IMR-90 (cell line): ENCODE data around the gene PDLIM5. TPM values are rescaled to one million over a fixed set of nuclear protein-coding genes. Genes with fewer than 3 reads are reported as not detected.

Experiments
- ATAC-seq: fragments of 200-7000 bp; cut with Tn5 transposase; 2 replicates; pipeline ENCODE4 v1.9.1; 2020; ENCODE audit warnings: low read depth, mild to moderate bottlenecking, moderate library complexity
- BruUV-seq: library from RNA; stranded (reverse); fragments of 400-500 nt; replicated peaks from 2 replicates; lab custom pipeline; 2021; lab: Mats Ljungman, UMichigan
- CTCF ChIA-PET: fragments of 300-600 bp; formaldehyde crosslinking; extraction: SDS; loops from one replicate; lab custom pipeline; 2021; ENCODE audit warnings: antibody characterized with exemption; lab: Yijun Ruan, JAX
- POLR2A ChIA-PET: fragments of 300-600 bp; sonication (Branson Sonifier 250); formaldehyde crosslinking; loops from one replicate; lab custom pipeline; 2022; ENCODE audit warnings: antibody characterized with exemption; ENCODE audit not compliant: unreplicated experiment; lab: Charles Lee
- DNase-seq: peaks from one replicate; pipeline ENCODE4 v3.0.0; 2013
- H2AFZ ChIP-seq: replicated peaks from 2 replicates; pipeline ENCODE3; 2013; ENCODE audit warnings: low read length, mild to moderate bottlenecking; ENCODE audit not compliant: poor library complexity
- H2AK5ac ChIP-seq: 2 replicates; pipeline ENCODE4 v1.6.1; 2013; ENCODE audit warnings: low read depth, low read length, inconsistent platforms
- H2AK9ac ChIP-seq: replicated peaks from 2 replicates; pipeline ENCODE3; 2013; ENCODE audit warnings: mild to moderate bottlenecking, low read depth, low read length, moderate library complexity; ENCODE audit not compliant: poor library complexity
- H2BK120ac ChIP-seq: 2 replicates; pipeline ENCODE4 v1.6.1; 2013; ENCODE audit warnings: low read depth, low read length, inconsistent platforms
- H2BK15ac ChIP-seq: 3 replicates; pipeline ENCODE4 v1.6.1; 2013; ENCODE audit warnings: low read depth, low read length, inconsistent platforms
- H2BK20ac ChIP-seq: 2 replicates; pipeline ENCODE4 v1.6.1; 2013; ENCODE audit warnings: low read depth, mild to moderate bottlenecking, inconsistent platforms, low read length, moderate library complexity
- H2BK5ac ChIP-seq: 2 replicates; pipeline ENCODE4 v1.6.1; 2013; ENCODE audit warnings: mild to moderate bottlenecking, low read depth, low read length, inconsistent platforms; ENCODE audit not compliant: poor library complexity, severe bottlenecking
- H3K14ac ChIP-seq: replicated peaks from 2 replicates; pipeline ENCODE4 v1.6.1; 2013; ENCODE audit warnings: low read depth, low read length, inconsistent platforms
- H3K18ac ChIP-seq: 2 replicates; pipeline ENCODE4 v1.6.1; 2013; ENCODE audit warnings: low read depth, low read length, control low read depth
- H3K23ac ChIP-seq: 2 replicates; pipeline ENCODE4 v1.6.1; 2013; ENCODE audit warnings: low read depth, low read length, inconsistent platforms
- H3K27ac ChIP-seq: 2 replicates; pipeline ENCODE4 v1.5.1; 2013; ENCODE audit warnings: mild to moderate bottlenecking, control low read depth, low read length; ENCODE audit not compliant: insufficient read depth
- H3K27me3 ChIP-seq: 2 replicates; pipeline ENCODE4 v1.6.1; 2013; ENCODE audit warnings: low read length; ENCODE audit not compliant: control insufficient read depth, insufficient read depth
- H3K36me3 ChIP-seq: 2 replicates; pipeline ENCODE4 v1.6.1; 2013; ENCODE audit warnings: low read length, mixed read lengths; ENCODE audit not compliant: control insufficient read depth, insufficient read depth
- H3K4ac ChIP-seq: 2 replicates; pipeline ENCODE4 v1.6.1; 2013; ENCODE audit warnings: low read depth, low read length, inconsistent platforms
- H3K4me1 ChIP-seq: 2 replicates; pipeline ENCODE4 v1.6.1; 2013; ENCODE audit warnings: low read length, mixed read lengths; ENCODE audit not compliant: control insufficient read depth, insufficient read depth
- H3K4me2 ChIP-seq: 2 replicates; pipeline ENCODE4 v1.6.1; 2013; ENCODE audit warnings: low read depth, mild to moderate bottlenecking, control low read depth, low read length, moderate library complexity
- H3K4me3 ChIP-seq: 2 replicates; pipeline ENCODE4 v1.5.1; 2013; ENCODE audit warnings: low read depth, mild to moderate bottlenecking, control low read depth, low read length, moderate library complexity; ENCODE audit not compliant: insufficient read depth
- H3K56ac ChIP-seq: 2 replicates; pipeline ENCODE4 v1.6.1; 2013; ENCODE audit warnings: low read length, inconsistent platforms; ENCODE audit not compliant: insufficient read depth; ENCODE audit errors: extremely low read depth
- H3K79me1 ChIP-seq, 2 experiments: 2 replicates each; pipeline ENCODE4 v1.6.1; 2013; ENCODE audit warnings: low read length in 2 of 2, inconsistent platforms in 1 of 2, low read depth in 1 of 2
- H3K9ac ChIP-seq: 2 replicates; pipeline ENCODE4 v1.6.1; 2013; ENCODE audit warnings: low read depth, low read length, control low read depth
- H3K9me1 ChIP-seq: 2 replicates; pipeline ENCODE4 v1.6.1; 2013; ENCODE audit warnings: low read length, inconsistent platforms; ENCODE audit not compliant: insufficient read depth
- H3K9me3 ChIP-seq: 2 replicates; pipeline ENCODE4 v1.6.1; 2013; ENCODE audit warnings: low read length; ENCODE audit not compliant: control insufficient read depth, insufficient read depth
- H4K20me1 ChIP-seq: 2 replicates; pipeline ENCODE4 v1.6.1; 2013; ENCODE audit warnings: low read length, inconsistent platforms; ENCODE audit not compliant: insufficient read depth
- H4K5ac ChIP-seq: 2 replicates; pipeline ENCODE4 v1.6.1; 2013; ENCODE audit warnings: mild to moderate bottlenecking, low read depth, low read length, control low read depth
- H4K8ac ChIP-seq, 2 experiments: 2 replicates each; pipeline ENCODE4 v1.6.1; 2013; ENCODE audit warnings: low read depth in 2 of 2, low read length in 2 of 2, control low read depth in 1 of 2, inconsistent platforms in 1 of 2
- H4K91ac ChIP-seq: 2 replicates; pipeline ENCODE4 v1.6.1; 2013; ENCODE audit warnings: low read depth, low read length, inconsistent platforms; ENCODE audit not compliant: insufficient read depth
- CHD1 ChIP-seq: IDR thresholded peaks from 2 replicates; pipeline ENCODE4 v1.6.1; 2012; ENCODE audit warnings: low read depth, low read length, improper control_type of control experiment
- FOS ChIP-seq: fragments of 150-350 bp; IDR thresholded peaks from 2 replicates; pipeline ENCODE4 v1.6.1; 2016; ENCODE audit warnings: low read depth, low read length
- NFE2L2 ChIP-seq: fragments of 150-350 bp; IDR thresholded peaks from 2 replicates; pipeline ENCODE4 v1.6.1; 2016; ENCODE audit warnings: low read depth, mild to moderate bottlenecking, low read length
- RAD21 ChIP-seq: IDR thresholded peaks from 2 replicates; pipeline ENCODE4 v1.6.1; 2012; ENCODE audit warnings: low read length, improper control_type of control experiment
- RFX5 ChIP-seq: IDR thresholded peaks from 2 replicates; pipeline ENCODE4 v1.8.0; 2012; ENCODE audit warnings: low read depth, mild to moderate bottlenecking, low read length, moderate library complexity
- SMC3 ChIP-seq: fragments of 150-350 bp; IDR thresholded peaks from 2 replicates; pipeline ENCODE4 v1.6.1; 2016; ENCODE audit warnings: low read depth, mild to moderate bottlenecking, antibody characterized with exemption, low read length, moderate library complexity
- WGBS, 2 experiments: methylation state at CpG; one replicate each; pipeline versions ENCODE4 v1.1.5 to v1.1.7; 2013; ENCODE audit warnings: missing lambda C conversion rate in 2 of 2; ENCODE audit not compliant: insufficient read length in 1 of 2; ENCODE audit errors: extremely low coverage in 2 of 2; 5-methylcytosine and 5-hydroxymethylcytosine counted together
- dilution Hi-C: fragments of 300-500 bp; cut with HindIII; formaldehyde crosslinking; loops from one replicate; pipeline ENCODE4 v1.14.3; 2018; ENCODE audit warnings: low sequenced_read_pairs; ENCODE audit not compliant: unreplicated experiment
- in situ Hi-C: fragments of 300-500 bp; cut with MboI; formaldehyde crosslinking; loops from 3 replicates; pipeline ENCODE4 v1.14.3; 2019; ENCODE audit warnings: low sequenced_read_pairs, inconsistent platforms, mixed read lengths
- intact Hi-C: fragments of 100-400 bp; cut with micrococcal nuclease; formaldehyde crosslinking; loops from 2 replicates; pipeline ENCODE4 v1.10.0; 2022
- polyA plus RNA-seq, 3 experiments: library from polyadenylated mRNA; depleted of rRNA; stranded (reverse); fragments of >200 nt; gene quantifications; 2 replicates each; pipeline ENCODE4 v1.2.3, GENCODE V29; 2012; ENCODE audit warnings: low replicate concordance in 1 of 3
- total RNA-seq: library from RNA; depleted of rRNA; stranded (reverse); fragments of >200 nt; gene quantifications from 2 replicates; pipeline ENCODE4 v1.2.3, GENCODE V29; 2012
- TF ChIP-seq, protein P1 (sequence below): conservative IDR thresholded peaks from 2 replicates; pipeline ENCODE4 v1.5.1; 2012; ENCODE audit warnings: mild to moderate bottlenecking, low read depth, low read length, improper control_type of control experiment
- TF ChIP-seq, protein P2 (sequence below): fragments of 150-350 bp; IDR thresholded peaks from 2 replicates; pipeline ENCODE4 v1.6.1; 2016; ENCODE audit warnings: low read depth, mild to moderate bottlenecking, low read length, moderate library complexity, borderline replicate concordance

PDLIM5 gene
- total and polyA plus RNA-seq, 2 of the 4 experiments (the other 2 are of a cell fraction), result 96.5 to 188 TPM

DNA sequence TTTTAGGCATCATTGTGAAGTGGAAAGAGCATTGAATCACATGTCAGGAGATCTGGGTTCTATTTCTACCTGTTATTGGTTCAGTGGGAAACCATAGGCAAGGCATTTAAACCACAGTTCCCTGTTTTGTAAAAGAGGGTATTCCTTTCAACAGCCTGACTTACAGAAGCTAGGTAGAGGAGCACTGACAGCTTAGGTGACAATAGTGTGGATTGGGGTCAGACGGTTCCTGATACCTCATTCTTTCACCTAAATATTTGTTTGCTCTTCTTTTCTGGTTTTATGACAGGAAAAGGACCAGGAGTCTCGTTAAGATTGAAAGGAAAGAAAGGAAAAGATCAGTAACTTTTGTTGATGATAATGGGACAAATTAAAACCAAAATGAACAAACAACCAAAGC lies 15.9 kb upstream of the PDLIM5 start:
- Histone ChIP-seq H3K23ac (no peak overlapping the region), H4K20me1 (no peaks in the 10 kb centered on the region), H3K27ac (no peak overlapping the region), H2AK5ac (no peak overlapping the region), H2BK20ac (no peak overlapping the region), H4K8ac (no peak overlapping the region), H3K4me2 (no peak overlapping the region), H3K9me3 (no peaks in the 10 kb centered on the region), H4K5ac (no peak overlapping the region), H3K9me1 (no peaks in the 10 kb centered on the region), H2AK9ac (no peak overlapping the region), H2BK120ac (no peak overlapping the region), H2BK5ac (no peak overlapping the region), H3K14ac (no peak overlapping the region), H3K9ac (no peak overlapping the region), H3K4ac (no peak overlapping the region), H3K18ac (no peak overlapping the region), H2AFZ (no peak overlapping the region), H3K79me1 (no peaks in the 10 kb centered on the region), H2BK15ac (no peak overlapping the region), H3K4me1 (no peaks in the 10 kb centered on the region), H3K27me3 (no peaks in the 10 kb centered on the region), H3K56ac (no peak overlapping the region), H3K4me3 (no peak overlapping the region), H3K36me3 (no peaks in the 10 kb centered on the region), H4K91ac (no peak overlapping the region)
- dilution Hi-C loops (no loop called here), in situ Hi-C loops (no loop called here), intact Hi-C loops (no loop called here)
- ChIA-PET POLR2A (no interaction called here), CTCF (interaction anchor here (0.8 kb wide), 1 partner anchor 25 kb away, joined by 3 read pairs; no protein-coding TSS in a partner anchor)
- DNase-seq (no peak), ATAC-seq (no peak)
- TF ChIP-seq SMC3, result no peak
- no peak for TF ChIP-seq RAD21
- TF ChIP-seq, protein P1, sequence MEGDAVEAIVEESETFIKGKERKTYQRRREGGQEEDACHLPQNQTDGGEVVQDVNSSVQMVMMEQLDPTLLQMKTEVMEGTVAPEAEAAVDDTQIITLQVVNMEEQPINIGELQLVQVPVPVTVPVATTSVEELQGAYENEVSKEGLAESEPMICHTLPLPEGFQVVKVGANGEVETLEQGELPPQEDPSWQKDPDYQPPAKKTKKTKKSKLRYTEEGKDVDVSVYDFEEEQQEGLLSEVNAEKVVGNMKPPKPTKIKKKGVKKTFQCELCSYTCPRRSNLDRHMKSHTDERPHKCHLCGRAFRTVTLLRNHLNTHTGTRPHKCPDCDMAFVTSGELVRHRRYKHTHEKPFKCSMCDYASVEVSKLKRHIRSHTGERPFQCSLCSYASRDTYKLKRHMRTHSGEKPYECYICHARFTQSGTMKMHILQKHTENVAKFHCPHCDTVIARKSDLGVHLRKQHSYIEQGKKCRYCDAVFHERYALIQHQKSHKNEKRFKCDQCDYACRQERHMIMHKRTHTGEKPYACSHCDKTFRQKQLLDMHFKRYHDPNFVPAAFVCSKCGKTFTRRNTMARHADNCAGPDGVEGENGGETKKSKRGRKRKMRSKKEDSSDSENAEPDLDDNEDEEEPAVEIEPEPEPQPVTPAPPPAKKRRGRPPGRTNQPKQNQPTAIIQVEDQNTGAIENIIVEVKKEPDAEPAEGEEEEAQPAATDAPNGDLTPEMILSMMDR, result no peak
- no peak for TF ChIP-seq FOS
- TF ChIP-seq, protein P2, sequence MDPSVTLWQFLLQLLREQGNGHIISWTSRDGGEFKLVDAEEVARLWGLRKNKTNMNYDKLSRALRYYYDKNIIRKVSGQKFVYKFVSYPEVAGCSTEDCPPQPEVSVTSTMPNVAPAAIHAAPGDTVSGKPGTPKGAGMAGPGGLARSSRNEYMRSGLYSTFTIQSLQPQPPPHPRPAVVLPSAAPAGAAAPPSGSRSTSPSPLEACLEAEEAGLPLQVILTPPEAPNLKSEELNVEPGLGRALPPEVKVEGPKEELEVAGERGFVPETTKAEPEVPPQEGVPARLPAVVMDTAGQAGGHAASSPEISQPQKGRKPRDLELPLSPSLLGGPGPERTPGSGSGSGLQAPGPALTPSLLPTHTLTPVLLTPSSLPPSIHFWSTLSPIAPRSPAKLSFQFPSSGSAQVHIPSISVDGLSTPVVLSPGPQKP, result no peak
- TF ChIP-seq CHD1, result no peak
- no peak for TF ChIP-seq NFE2L2
- no peak for TF ChIP-seq RFX5
- no TSS peak for BruUV-seq
- no CpG with 5 or more reads among the region's 2 CpGs for WGBS, 2 experiments
